Stomach (tissue), 9 donors: ENCODE measurements around the gene CDHR4. TPM values are rescaled to one million over a fixed set of nuclear protein-coding genes. Genes with fewer than 3 reads are reported as not detected.

Experiments
- DNase-seq, 2 donors: peaks; one replicate each; pipeline versions ENCODE4 v3.0.0 to v3.0.0-alpha.2; 2013 to 2019
- H3K27ac ChIP-seq, 5 donors: fragments of 200-600 bp in 4 of 5; sonication (generic) in 4 of 5; one replicate each; pipeline ENCODE4 v1.5.1; 2013 to 2019; ENCODE audit warnings: mild to moderate bottlenecking in 1 of 5, moderate library complexity in 1 of 5
- H3K27me3 ChIP-seq, 3 donors: fragments of 200-600 bp; sonication (generic); one replicate each; pipeline ENCODE4 v1.5.1; 2017 to 2019; ENCODE audit warnings: mixed run types in 1 of 3
- H3K36me3 ChIP-seq, 4 donors: fragments of 200-600 bp; sonication (generic); 1 replicate in 3 of 4; 2 replicates in 1 of 4; pipeline ENCODE4 v1.5.1; 2016 to 2019
- H3K4me1 ChIP-seq, 4 donors: fragments of 200-600 bp; sonication (generic); one replicate each; pipeline ENCODE4 v1.5.1; 2016 to 2019
- H3K4me3 ChIP-seq, 4 donors: fragments of 200-600 bp; sonication (generic) in 3 of 4; one replicate each; pipeline ENCODE4 v1.5.1; 2016 to 2019; ENCODE audit warnings: mild to moderate bottlenecking in 1 of 4
- H3K9me3 ChIP-seq, 4 donors: fragments of 200-600 bp; sonication (generic); one replicate each; pipeline ENCODE4 v1.5.1; 2016 to 2019
- CTCF ChIP-seq, 7 experiments: fragments of 450-650 bp in 4 of 7; fragments of 200-600 bp in 3 of 7; sonication (generic) in 3 of 7; IDR thresholded peaks; one replicate each; pipeline ENCODE4 v1.5.1; 2016 to 2019; ENCODE audit warnings: antibody characterized with exemption in 7 of 7, control low read depth in 2 of 7, mild to moderate bottlenecking in 1 of 7
- EP300 ChIP-seq: sonication (generic); formaldehyde crosslinking; IDR thresholded peaks from one replicate; pipeline ENCODE4 v1.6.1; 2017; ENCODE audit warnings: antibody characterized with exemption
- POLR2A ChIP-seq, 4 donors: fragments of 450-650 bp; IDR thresholded peaks; one replicate each; pipeline ENCODE4 v1.6.1; 2016; ENCODE audit warnings: antibody characterized with exemption in 4 of 4, control low read depth in 2 of 4, mild to moderate bottlenecking in 1 of 4, moderate library complexity in 1 of 4
- POLR2AphosphoS5 ChIP-seq, 3 donors: sonication (generic); formaldehyde crosslinking; IDR thresholded peaks; one replicate each; pipeline ENCODE4 v1.6.1; 2016; ENCODE audit warnings: antibody characterized with exemption in 3 of 3
- WGBS, 5 donors: extraction: QIAGEN DNeasy Blood & Tissue Kit in 3 of 5; methylation state at CpG; one replicate each; pipeline versions ENCODE4 v1.1.5 to v1.1.7; 2013 to 2018; 5-methylcytosine and 5-hydroxymethylcytosine counted together
- intact Hi-C: fragments of 100-400 bp; cut with DNase I; formaldehyde crosslinking; loops from one replicate; pipeline ENCODE4 v1.15.1; 2023; ENCODE audit warnings: low total_unique reads
- polyA plus RNA-seq, 3 donors: library from polyadenylated mRNA; stranded (reverse); fragments of 200-250 nt; gene quantifications; one replicate each; pipeline ENCODE4 v1.2.3, GENCODE V29; 2013
- total RNA-seq, 5 donors: library from RNA; depleted of rRNA; stranded (reverse); fragments of >200 nt; gene quantifications; one replicate each; pipeline versions ENCODE4 v1.1.0 to v1.2.3, GENCODE V29; 2014 to 2016
- donor health status: healthy with polysubstance abuse.
- donor health status: Bipolar disorder and iron deficiency.
- donor health status: healthy.

CDHR4 gene
- total and polyA plus RNA-seq, 8 donors, result under 0.01 to 0.73 (median 0.18) TPM; not detected in 5

GRCh38 chr3:49842843-49843517 lies 43.3 kb upstream of the CDHR4 start:
- Histone ChIP-seq H3K9me3 (no peaks in the 10 kb centered on the region), H3K27me3 (no peaks in the 10 kb centered on the region), H3K4me3 (no peak overlapping the region), H3K36me3 (peaks cover 0 to 8% (median 0%) of the 10 kb centered on the region in 4 donors), H3K4me1 (peaks cover 0 to 21% (median 12%) of the 10 kb centered on the region in 4 donors), H3K27ac (no peak overlapping the region)
- WGBS, 5 donors, result 94 to 100% (median 96%) methylated on average over 2 to 3 of the region's 3 CpGs
- intact Hi-C loops, result no loop called here
- TF ChIP-seq CTCF (IDR thresholded peaks at IDR 0.05), result no peak
- TF ChIP-seq POLR2AphosphoS5 (IDR thresholded peaks at IDR 0.05), result no peak
- TF ChIP-seq POLR2A (IDR thresholded peaks at IDR 0.05), result no peak
- TF ChIP-seq EP300, result no peak
- DNase-seq, result peak in 1 of 2 donors; percentile 26

GRCh38 chr3:49841806-49842205 lies 42.1 kb upstream of the CDHR4 start:
- intact Hi-C loops, result no loop called here
- H3K4me1 ChIP-seq, result peaks cover 0 to 21% (median 12%) of the 10 kb centered on the region in 4 donors
- H3K27ac ChIP-seq, result no peak overlapping the region
- H3K27me3 ChIP-seq, result no peaks in the 10 kb centered on the region
- DNase-seq, result no peak
- H3K9me3 ChIP-seq, result no peaks in the 10 kb centered on the region
- TF ChIP-seq EP300 (no peak), POLR2AphosphoS5 (IDR thresholded peaks at IDR 0.05) (no peak), POLR2A (IDR thresholded peaks at IDR 0.05) (no peak), CTCF (IDR thresholded peaks at IDR 0.05) (no peak)
- peaks cover 0 to 5% (median 0%) of the 10 kb centered on the region in 4 donors for H3K36me3 ChIP-seq
- no peak overlapping the region for H3K4me3 ChIP-seq
- 91 to 96% (median 93%) methylated on average over 7 of the region's 7 CpGs for WGBS, 5 donors

GRCh38 chr3:49841126-49841696 lies 41.5 kb upstream of the CDHR4 start:
- no peak overlapping the region for H3K27ac ChIP-seq
- no peaks in the 10 kb centered on the region for H3K27me3 ChIP-seq
- peak; percentile 29 to 51 for DNase-seq
- H3K36me3 ChIP-seq, result peaks cover 0 to 5% (median 0%) of the 10 kb centered on the region in 4 donors
- TF ChIP-seq POLR2AphosphoS5 (IDR thresholded peaks at IDR 0.05) (no peak), CTCF (IDR thresholded peaks at IDR 0.05) (peak in 1 of 7 experiments; percentile 8)
- no peaks in the 10 kb centered on the region for H3K9me3 ChIP-seq
- no peak overlapping the region for H3K4me3 ChIP-seq
- peaks cover 0 to 21% (median 12%) of the 10 kb centered on the region in 4 donors for H3K4me1 ChIP-seq
- intact Hi-C loops, result no loop called here

- 67 to 95% (median 77%) methylated on average over 1 to 2 of the region's 2 CpGs for WGBS, 5 donors
- no peak overlapping the region for H3K4me3 ChIP-seq
- H3K4me1 ChIP-seq, result peaks cover 0 to 21% (median 12%) of the 10 kb centered on the region in 4 donors
- H3K27ac ChIP-seq, result no peak overlapping the region
- peaks cover 0 to 5% (median 0%) of the 10 kb centered on the region in 4 donors for H3K36me3 ChIP-seq
- no peaks in the 10 kb centered on the region for H3K9me3 ChIP-seq
- TF ChIP-seq CTCF (IDR thresholded peaks at IDR 0.05) (no peak), POLR2A (IDR thresholded peaks at IDR 0.05) (no peak), EP300 (no peak), POLR2AphosphoS5 (IDR thresholded peaks at IDR 0.05) (no peak)
- H3K27me3 ChIP-seq, result no peaks in the 10 kb centered on the region
- intact Hi-C loops, result no loop called here
- DNase-seq, result peak in 1 of 2 donors; percentile 48
Measured at GRCh38 chr3:49840388-49840787, 40.7 kb upstream of the CDHR4 start.
